Stomach (tissue), 4 donors: ENCODE data around the gene CCDC148.

Source experiments
- CTCF ChIP-seq, 7 experiments: fragments of 450-650 bp in 4 of 7; fragments of 200-600 bp in 3 of 7; sonication (generic) in 3 of 7; IDR thresholded peaks; one replicate each; pipeline ENCODE4 v1.5.1; 2016 to 2019; ENCODE audit warnings: antibody characterized with exemption in 7 of 7, control low read depth in 2 of 7, mild to moderate bottlenecking in 1 of 7
- POLR2A ChIP-seq, 4 donors: fragments of 450-650 bp; IDR thresholded peaks; one replicate each; pipeline ENCODE4 v1.6.1; 2016; ENCODE audit warnings: antibody characterized with exemption in 4 of 4, control low read depth in 2 of 4, mild to moderate bottlenecking in 1 of 4, moderate library complexity in 1 of 4
- POLR2AphosphoS5 ChIP-seq, 3 donors: sonication (generic); formaldehyde crosslinking; IDR thresholded peaks; one replicate each; pipeline ENCODE4 v1.6.1; 2016; ENCODE audit warnings: antibody characterized with exemption in 3 of 3

- TF ChIP-seq POLR2AphosphoS5 (IDR thresholded peaks at IDR 0.05) = no peak
- TF ChIP-seq CTCF (IDR thresholded peaks at IDR 0.05) = no peak
- TF ChIP-seq POLR2A (IDR thresholded peaks at IDR 0.05) = no peak
Measured at GRCh38 chr2:158251356-158251755, 205.2 kb downstream of the CCDC148 start.
